Upper lobe of left lung (tissue), 6 donors: ENCODE results near the gene DLGAP1. TPM values are rescaled to one million over a fixed set of nuclear protein-coding genes. Genes with fewer than 3 reads are reported as not detected.
A peak's percentile ranks its signal among the peaks of the same experiment; 100 is the strongest.

ENCODE experiments used
- ATAC-seq, 2 donors: fragments of 200-7000 bp; cut with Tn5 transposase; one replicate each; pipeline ENCODE4 v1.9.1; 2022; ENCODE audit warnings: mild to moderate bottlenecking in 2 of 2, moderate library complexity in 2 of 2; ENCODE audit not compliant: low FRiP score in 2 of 2
- DNase-seq, 2 donors: peaks; one replicate each; pipeline ENCODE4 v3.0.0-alpha.2; 2019 to 2020
- H3K27ac ChIP-seq, 4 donors: fragments of 200-600 bp; sonication (generic); one replicate each; pipeline ENCODE4 v1.5.1; 2016 to 2019
- H3K27me3 ChIP-seq, 4 donors: fragments of 200-600 bp; sonication (generic); one replicate each; pipeline ENCODE4 v1.5.1; 2017 to 2019
- H3K36me3 ChIP-seq, 4 donors: fragments of 200-600 bp; sonication (generic); one replicate each; pipeline ENCODE4 v1.5.1; 2016 to 2019
- H3K4me1 ChIP-seq, 4 donors: fragments of 200-600 bp; sonication (generic); one replicate each; pipeline ENCODE4 v1.5.1; 2018 to 2019
- H3K4me3 ChIP-seq, 4 donors: fragments of 200-600 bp; sonication (generic); one replicate each; pipeline ENCODE4 v1.5.1; 2017 to 2019; ENCODE audit warnings: mild to moderate bottlenecking in 2 of 4, moderate library complexity in 1 of 4
- H3K9me3 ChIP-seq, 4 donors: fragments of 200-600 bp; sonication (generic); one replicate each; pipeline ENCODE4 v1.5.1; 2018 to 2019
- CTCF ChIP-seq, 6 experiments: fragments of 450-650 bp in 4 of 6; fragments of 200-600 bp in 2 of 6; sonication (generic) in 2 of 6; IDR thresholded peaks; one replicate each; pipeline ENCODE4 v1.5.1; 2016 to 2019; ENCODE audit warnings: antibody characterized with exemption in 6 of 6
- EP300 ChIP-seq, 4 donors: sonication (generic); formaldehyde crosslinking; IDR thresholded peaks; one replicate each; pipeline ENCODE4 v1.5.1; 2017; ENCODE audit warnings: antibody characterized with exemption in 4 of 4, control low read depth in 2 of 4
- POLR2A ChIP-seq, 4 donors: fragments of 450-650 bp; IDR thresholded peaks; one replicate each; pipeline ENCODE4 v1.5.1; 2016 to 2017; ENCODE audit warnings: antibody characterized with exemption in 4 of 4, mild to moderate bottlenecking in 2 of 4
- POLR2AphosphoS5 ChIP-seq, 2 donors: sonication (generic); formaldehyde crosslinking; IDR thresholded peaks; one replicate each; pipeline ENCODE4 v1.5.1; 2017; ENCODE audit warnings: antibody characterized with exemption in 2 of 2
- WGBS, 2 donors: methylation state at CpG; one replicate each; pipeline ENCODE4 v1.1.5; 2017 to 2018; 5-methylcytosine and 5-hydroxymethylcytosine counted together
- total RNA-seq, 6 donors: library from RNA; depleted of rRNA in 4 of 6; stranded (reverse); fragments of >200 nt in 4 of 6; gene quantifications; one replicate each; pipeline versions ENCODE4 v1.1.0 to v1.2.1, GENCODE V29; 2016 to 2021
- donor health status: DM: no; HTN: no; CAD: no; lungs with moderate emphysema.
- donor health status: DM: no; HTN: yes; CAD: no; lungs with severe emphysema.

The DLGAP1 gene
- total RNA-seq, 6 donors from 2014 or later = 2.1 to 4.6 (median 3.6) TPM

- Histone ChIP-seq H3K27me3 (no peaks in the 10 kb centered on the region), H3K4me3 (no peak overlapping the region), H3K9me3 (no peaks in the 10 kb centered on the region), H3K4me1 (peaks cover 41 to 45% (median 44%) of the 10 kb centered on the region in 4 donors), H3K36me3 (no peaks in the 10 kb centered on the region), H3K27ac (peak overlapping the region; percentile 95 to 97 (median 95))
- DNase-seq (no peak), ATAC-seq (no peak)
- TF ChIP-seq CTCF (IDR thresholded peaks at IDR 0.05) (no peak), POLR2A (IDR thresholded peaks at IDR 0.05) (no peak), EP300 (IDR thresholded peaks at IDR 0.05) (no peak), POLR2AphosphoS5 (IDR thresholded peaks at IDR 0.05) (no peak)
- WGBS, 2 donors = 68 to 75% methylated on average over 6 of the region's 6 CpGs
These were observed 862.2 kb downstream of the DLGAP1 start for GRCh38 chr18:3592864-3593263.

- Histone ChIP-seq H3K9me3 (no peaks in the 10 kb centered on the region), H3K4me1 (peaks cover 16 to 19% (median 18%) of the 10 kb centered on the region in 4 donors), H3K4me3 (no peak overlapping the region), H3K36me3 (no peaks in the 10 kb centered on the region), H3K27ac (no peak overlapping the region), H3K27me3 (no peaks in the 10 kb centered on the region)
- DNase-seq (no peak), ATAC-seq (no peak)
- TF ChIP-seq POLR2A (IDR thresholded peaks at IDR 0.05) (no peak), POLR2AphosphoS5 (IDR thresholded peaks at IDR 0.05) (no peak), CTCF (IDR thresholded peaks at IDR 0.05) (no peak), EP300 (IDR thresholded peaks at IDR 0.05) (no peak)
- WGBS, 2 donors = 86 to 88% methylated on average over 8 of the region's 8 CpGs
These were observed 864.9 kb downstream of the DLGAP1 start for GRCh38 chr18:3590096-3590630.

- ATAC-seq = peak; percentile 89 to 95
- WGBS, 2 donors = 47 to 58% methylated on average over 12 of the region's 12 CpGs
- TF ChIP-seq POLR2A (IDR thresholded peaks at IDR 0.05) = no peak
- TF ChIP-seq POLR2AphosphoS5 (IDR thresholded peaks at IDR 0.05) = peak in 1 of 2 donors; percentile 22
- no peak for TF ChIP-seq EP300 (IDR thresholded peaks at IDR 0.05)
- TF ChIP-seq CTCF (IDR thresholded peaks at IDR 0.05) = peak; percentile 57 to 84 (median 74)
- H3K27ac ChIP-seq = no peak overlapping the region
- DNase-seq = peak in 1 of 2 donors; percentile 89
- H3K4me3 ChIP-seq = no peak overlapping the region
- H3K27me3 ChIP-seq = no peaks in the 10 kb centered on the region
- no peaks in the 10 kb centered on the region for H3K9me3 ChIP-seq
- no peaks in the 10 kb centered on the region for H3K36me3 ChIP-seq
- peaks cover 0 to 4% (median 0%) of the 10 kb centered on the region in 4 donors for H3K4me1 ChIP-seq
These were observed 869.2 kb downstream of the DLGAP1 start for GRCh38 chr18:3585656-3586509.

GRCh38 chr18:3584897-3585460 is 870.1 kb downstream of the DLGAP1 start:
- Histone ChIP-seq H3K9me3 (no peaks in the 10 kb centered on the region), H3K4me1 (peaks cover 0 to 4% (median 0%) of the 10 kb centered on the region in 4 donors), H3K27me3 (no peaks in the 10 kb centered on the region), H3K4me3 (no peak overlapping the region), H3K36me3 (no peaks in the 10 kb centered on the region), H3K27ac (no peak overlapping the region)
- DNase-seq (no peak), ATAC-seq (no peak)
- no peak for TF ChIP-seq POLR2A (IDR thresholded peaks at IDR 0.05)
- TF ChIP-seq CTCF (IDR thresholded peaks at IDR 0.05) = no peak
- TF ChIP-seq POLR2AphosphoS5 (IDR thresholded peaks at IDR 0.05) = no peak
- no peak for TF ChIP-seq EP300 (IDR thresholded peaks at IDR 0.05)
- 62 to 70% methylated on average over 6 of the region's 6 CpGs for WGBS, 2 donors
